Astrocyte (in vitro differentiated cells and primary cell): ENCODE data around the gene BTBD1. TPM values are rescaled to one million over a fixed set of nuclear protein-coding genes. Genes with fewer than 3 reads are reported as not detected.

Experiments
- DNase-seq: peaks from one replicate; pipeline ENCODE4 v3.0.0-alpha.2; 2010; ENCODE audit warnings: low read depth
- FAIRE-seq: peaks from 2 replicates; lab custom pipeline; 2011; peaks lifted over from hg19 to GRCh38; lab: Jason Lieb, UNC
- H2AFZ ChIP-seq: 2 replicates; pipeline ENCODE4 v1.6.0; 2012; ENCODE audit warnings: low read depth, low read length, inconsistent platforms
- H3K27ac ChIP-seq: 2 replicates; pipeline ENCODE4 v1.5.1; 2011; ENCODE audit warnings: low read depth, low read length, inconsistent platforms
- H3K27me3 ChIP-seq: 2 replicates; pipeline ENCODE4 v1.6.0; 2011; ENCODE audit warnings: low read length, inconsistent platforms; ENCODE audit not compliant: insufficient read depth
- H3K36me3 ChIP-seq: 2 replicates; pipeline ENCODE4 v1.5.1; 2011; ENCODE audit warnings: low read length, inconsistent platforms; ENCODE audit not compliant: insufficient read depth
- H3K4me1 ChIP-seq: 2 replicates; pipeline ENCODE4 v1.5.1; 2011; ENCODE audit warnings: low read length, inconsistent platforms; ENCODE audit not compliant: insufficient read depth
- H3K4me2 ChIP-seq: 2 replicates; pipeline ENCODE4 v1.6.0; 2012; ENCODE audit warnings: low read length, inconsistent platforms
- H3K4me3 ChIP-seq: 2 replicates; pipeline ENCODE4 v1.5.1; 2011; ENCODE audit warnings: low read depth, mild to moderate bottlenecking, low read length, inconsistent platforms; ENCODE audit not compliant: insufficient read depth
- H3K79me2 ChIP-seq: 2 replicates; pipeline ENCODE4 v1.6.0; 2012; ENCODE audit warnings: mild to moderate bottlenecking, low read length, inconsistent platforms; ENCODE audit not compliant: insufficient read depth
- H3K9ac ChIP-seq: 2 replicates; pipeline ENCODE4 v1.6.0; 2012; ENCODE audit warnings: mild to moderate bottlenecking, low read length, inconsistent platforms
- H3K9me3 ChIP-seq: 2 replicates; pipeline ENCODE4 v1.5.1; 2012; ENCODE audit warnings: low read depth, mild to moderate bottlenecking, low read length, inconsistent platforms; ENCODE audit not compliant: insufficient read depth
- H4K20me1 ChIP-seq: 2 replicates; pipeline ENCODE4 v1.6.0; 2012; ENCODE audit warnings: low read length, inconsistent platforms; ENCODE audit not compliant: insufficient read depth
- H3K27ac Mint-ChIP-seq: one replicate; pipeline ENCODE4 v1.8.0; 2021; ENCODE audit warnings: mild to moderate bottlenecking, mixed read lengths; ENCODE audit not compliant: unreplicated experiment
- H3K27me3 Mint-ChIP-seq: one replicate; pipeline ENCODE4 v1.8.0; 2021; ENCODE audit warnings: low read depth, mixed read lengths; ENCODE audit not compliant: unreplicated experiment
- H3K36me3 Mint-ChIP-seq: one replicate; pipeline ENCODE4 v1.8.0; 2021; ENCODE audit warnings: low read depth, mixed read lengths; ENCODE audit not compliant: unreplicated experiment
- H3K4me1 Mint-ChIP-seq: one replicate; pipeline ENCODE4 v1.8.0; 2021; ENCODE audit warnings: low read depth, mixed read lengths; ENCODE audit not compliant: unreplicated experiment
- H3K4me3 Mint-ChIP-seq: one replicate; pipeline ENCODE4 v1.8.0; 2021; ENCODE audit warnings: mild to moderate bottlenecking, moderate library complexity, mixed read lengths; ENCODE audit not compliant: unreplicated experiment
- H3K9me3 Mint-ChIP-seq: one replicate; pipeline ENCODE4 v1.8.0; 2021; ENCODE audit warnings: mild to moderate bottlenecking, mixed read lengths; ENCODE audit not compliant: unreplicated experiment
- CTCF ChIP-seq: IDR thresholded peaks from 2 replicates; pipeline ENCODE4 v1.5.1; 2011; ENCODE audit warnings: low read depth, mild to moderate bottlenecking, inconsistent platforms, low read length, moderate library complexity; ENCODE audit not compliant: insufficient read depth
- EZH2 ChIP-seq: IDR thresholded peaks from 2 replicates; pipeline ENCODE4 v1.6.1; 2012; ENCODE audit warnings: mild to moderate bottlenecking, low read length, inconsistent platforms; ENCODE audit not compliant: insufficient read depth
- total RNA-seq: library from RNA; stranded (reverse); gene quantifications from 2 replicates; pipeline ENCODE4 v1.2.1, GENCODE V29; 2021

BTBD1 gene
- total RNA-seq, 1 donor from 2014 or later = 61.1 TPM

GRCh38 chr15:83061680-83062079 lies 5.4 kb downstream of the BTBD1 start:
- no peaks in the 10 kb centered on the region for H3K9me3 Mint-ChIP-seq
- Histone ChIP-seq H3K27me3 (no peaks in the 10 kb centered on the region), H3K9me3 (no peaks in the 10 kb centered on the region), H2AFZ (no peak overlapping the region), H4K20me1 (peaks cover 89% of the 10 kb centered on the region), H3K4me3 (no peak overlapping the region), H3K4me1 (peaks cover 9% of the 10 kb centered on the region), H3K9ac (no peak overlapping the region), H3K27ac (peak overlapping the region; percentile 24), H3K79me2 (peaks cover 100% of the 10 kb centered on the region), H3K36me3 (no peaks in the 10 kb centered on the region), H3K4me2 (peak overlapping the region; percentile 49)
- H3K4me1 Mint-ChIP-seq = peaks cover 4% of the 10 kb centered on the region
- H3K27me3 Mint-ChIP-seq = no peaks in the 10 kb centered on the region
- no peak for FAIRE-seq
- H3K27ac Mint-ChIP-seq = no peak overlapping the region
- H3K4me3 Mint-ChIP-seq = no peak overlapping the region
- peak; percentile 86 for DNase-seq
- H3K36me3 Mint-ChIP-seq = no peaks in the 10 kb centered on the region
- TF ChIP-seq CTCF = no peak
- no peak for TF ChIP-seq EZH2

DNA sequence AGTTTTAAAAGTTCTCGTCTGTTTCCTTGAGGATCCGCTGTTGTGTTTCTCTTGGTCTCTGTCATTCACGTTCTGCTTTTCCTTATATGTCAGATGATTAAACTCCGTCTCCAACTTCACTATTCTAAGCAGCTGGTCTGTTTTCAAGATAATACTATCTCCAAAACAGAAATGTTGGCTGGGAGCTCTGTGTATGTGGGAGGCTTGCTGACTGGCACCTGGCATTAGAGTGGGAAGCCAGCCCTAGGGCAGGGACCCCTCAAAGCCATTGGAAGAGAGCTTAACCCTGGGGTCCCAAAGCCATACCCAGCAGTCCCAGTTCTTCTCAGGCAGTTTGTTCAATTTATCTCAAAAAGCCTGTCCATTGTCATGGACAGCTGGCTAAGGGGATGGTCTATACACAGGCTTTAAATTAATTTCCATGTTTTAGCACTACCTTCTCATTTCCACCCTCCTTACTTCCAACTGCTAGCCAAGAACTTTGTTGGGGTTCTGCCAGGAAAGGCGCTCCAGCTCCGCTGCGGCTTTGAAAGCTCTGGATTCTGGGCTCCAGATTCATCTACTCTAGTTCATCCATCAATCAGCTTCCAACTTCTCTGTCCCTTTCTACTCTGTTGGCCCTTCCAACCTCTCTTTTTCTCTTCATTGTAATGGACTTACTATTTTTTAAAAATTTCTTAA lies 9.2 kb downstream of the BTBD1 start:
- no peak overlapping the region for H3K4me3 Mint-ChIP-seq
- no peaks in the 10 kb centered on the region for H3K36me3 Mint-ChIP-seq
- Histone ChIP-seq H3K27ac (no peak overlapping the region), H4K20me1 (peaks cover 59% of the 10 kb centered on the region), H3K4me1 (peaks cover 4% of the 10 kb centered on the region), H3K9ac (no peak overlapping the region), H3K27me3 (no peaks in the 10 kb centered on the region), H3K4me2 (no peak overlapping the region), H3K79me2 (peaks cover 76% of the 10 kb centered on the region), H2AFZ (no peak overlapping the region), H3K9me3 (no peaks in the 10 kb centered on the region), H3K36me3 (peaks cover 7% of the 10 kb centered on the region), H3K4me3 (no peak overlapping the region)
- no peaks in the 10 kb centered on the region for H3K4me1 Mint-ChIP-seq
- no peak overlapping the region for H3K27ac Mint-ChIP-seq
- TF ChIP-seq EZH2 (no peak), CTCF (no peak)
- no peaks in the 10 kb centered on the region for H3K27me3 Mint-ChIP-seq
- H3K9me3 Mint-ChIP-seq = no peaks in the 10 kb centered on the region
- no peak for DNase-seq
- no peak for FAIRE-seq

DNA sequence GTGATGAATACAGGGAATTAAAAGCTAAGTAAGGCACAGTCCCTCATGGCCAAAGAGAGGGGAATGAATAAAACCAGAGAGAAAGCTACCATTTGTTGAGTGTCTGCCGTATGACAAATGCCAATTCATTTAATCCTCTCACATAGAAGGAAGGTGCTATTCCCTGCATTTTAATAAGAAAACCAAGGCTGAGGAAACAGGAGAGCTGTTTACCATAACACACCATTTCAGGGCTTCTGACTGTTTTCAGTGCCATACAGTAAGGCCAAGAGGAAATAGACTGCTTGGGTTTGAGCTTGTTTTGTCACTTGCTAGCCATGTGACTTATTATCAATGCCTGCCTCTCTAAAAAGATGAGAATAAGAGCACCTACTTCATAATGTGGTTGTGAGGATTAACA lies 10.1 kb downstream of the BTBD1 start:
- Histone ChIP-seq H3K27ac (no peak overlapping the region), H3K4me1 (peaks cover 4% of the 10 kb centered on the region), H3K9ac (no peak overlapping the region), H2AFZ (no peak overlapping the region), H4K20me1 (peaks cover 53% of the 10 kb centered on the region), H3K4me3 (no peak overlapping the region), H3K9me3 (no peaks in the 10 kb centered on the region), H3K36me3 (peaks cover 7% of the 10 kb centered on the region), H3K79me2 (peaks cover 70% of the 10 kb centered on the region), H3K27me3 (no peaks in the 10 kb centered on the region), H3K4me2 (no peak overlapping the region)
- FAIRE-seq = no peak
- H3K27me3 Mint-ChIP-seq = no peaks in the 10 kb centered on the region
- no peaks in the 10 kb centered on the region for H3K4me1 Mint-ChIP-seq
- no peak for DNase-seq
- no peak overlapping the region for H3K27ac Mint-ChIP-seq
- TF ChIP-seq CTCF (no peak), EZH2 (no peak)
- H3K9me3 Mint-ChIP-seq = no peaks in the 10 kb centered on the region
- H3K4me3 Mint-ChIP-seq = no peak overlapping the region
- H3K36me3 Mint-ChIP-seq = no peaks in the 10 kb centered on the region
